NCI-H2227 (cell line): ENCODE results near the gene THBS2.

Experiments used
- DNase-seq: peaks from one replicate; lab custom pipeline; 2025; ENCODE audit not compliant: unreplicated experiment; lab: John Stamatoyannopoulos, UW

THBS2 gene

DNA sequence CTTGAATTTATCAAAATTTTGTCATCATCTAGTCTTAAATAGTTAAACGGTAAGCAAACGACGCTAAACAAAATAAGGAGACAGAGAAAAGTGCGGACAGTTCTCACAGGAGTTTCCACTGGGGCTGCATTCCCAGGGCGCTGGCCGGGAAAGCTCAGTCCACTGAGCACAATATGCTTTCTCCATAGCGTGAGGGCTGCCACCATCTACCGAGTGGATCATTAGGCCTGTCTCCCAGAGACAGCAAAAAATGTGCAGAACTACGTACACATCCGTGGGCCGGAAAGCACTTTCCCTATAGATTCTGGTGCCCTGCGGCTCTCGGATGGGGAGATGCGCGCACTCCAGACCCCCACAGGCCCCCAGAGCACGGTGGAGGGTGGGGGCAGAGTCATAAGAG, 84.9 kb downstream of the THBS2 start:
- DNase-seq, result no peak

DNA sequence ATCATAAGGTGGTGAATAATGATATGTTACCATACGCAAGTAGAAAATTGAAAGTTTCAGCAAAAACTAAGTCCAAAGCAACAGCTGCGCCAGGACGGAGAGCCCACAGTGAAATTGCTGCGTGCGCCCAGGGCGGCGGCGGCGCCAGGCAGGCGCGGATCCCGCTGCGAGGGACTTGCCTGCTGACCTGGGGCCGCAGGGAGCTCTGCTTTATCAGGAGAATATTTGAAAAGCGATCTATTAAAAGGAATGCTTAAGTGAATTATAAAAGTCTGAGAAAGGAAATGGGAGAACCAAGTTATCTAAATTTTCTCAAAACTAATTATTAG, 85.4 kb downstream of the THBS2 start:
- peak; percentile 3 for DNase-seq

- DNase-seq, result peak; percentile 3
Measured at GRCh38 chr6:169167581-169168301, 85.9 kb downstream of the THBS2 start.

- DNase-seq, result no peak
Measured at GRCh38 chr6:169166896-169167580, 86.6 kb downstream of the THBS2 start.
